ENCODE measurements around the gene PIP5K1B. TPM values are rescaled to one million over a fixed set of nuclear protein-coding genes. Genes with fewer than 3 reads are reported as not detected.

The PIP5K1B gene
- total and polyA plus RNA-seq, 2 of the 13 experiments (the other 11 are each of a cell fraction or from before 2014, with no cell fraction given) = 15.8 to 17.5 TPM

DNA sequence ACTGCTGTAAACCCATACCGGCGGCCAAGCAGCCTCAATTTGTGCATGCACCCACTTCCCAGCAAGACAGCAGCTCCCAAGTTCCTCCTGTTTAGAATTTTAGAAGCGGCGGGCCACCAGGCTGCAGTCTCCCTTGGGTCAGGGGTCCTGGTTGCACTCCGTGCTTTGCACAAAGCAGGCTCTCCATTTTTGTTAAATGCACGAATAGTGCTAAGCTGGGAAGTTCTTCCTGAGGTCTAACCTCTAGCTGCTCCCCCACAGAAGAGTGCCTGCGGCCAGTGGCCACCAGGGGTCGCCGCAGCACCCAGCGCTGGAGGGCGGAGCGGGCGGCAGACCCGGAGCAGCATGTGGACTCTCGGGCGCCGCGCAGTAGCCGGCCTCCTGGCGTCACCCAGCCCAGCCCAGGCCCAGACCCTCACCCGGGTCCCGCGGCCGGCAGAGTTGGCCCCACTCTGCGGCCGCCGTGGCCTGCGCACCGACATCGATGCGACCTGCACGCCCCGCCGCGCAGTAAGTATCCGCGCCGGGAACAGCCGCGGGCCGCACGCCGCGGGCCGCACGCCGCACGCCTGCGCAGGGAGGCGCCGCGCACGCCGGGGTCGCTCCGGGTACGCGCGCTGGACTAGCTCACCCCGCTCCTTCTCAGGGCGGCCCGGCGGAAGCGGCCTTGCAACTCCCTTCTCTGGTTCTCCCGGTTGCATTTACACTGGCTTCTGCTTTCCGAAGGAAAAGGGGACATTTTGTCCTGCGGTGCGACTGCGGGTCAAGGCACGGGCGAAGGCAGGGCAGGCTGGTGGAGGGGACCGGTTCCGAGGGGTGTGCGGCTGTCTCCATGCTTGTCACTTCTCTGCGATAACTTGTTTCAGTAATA lies 330.6 kb downstream of the PIP5K1B start, which contains the start of gene FXN (continued):
- TF ChIP-seq, protein P1, sequence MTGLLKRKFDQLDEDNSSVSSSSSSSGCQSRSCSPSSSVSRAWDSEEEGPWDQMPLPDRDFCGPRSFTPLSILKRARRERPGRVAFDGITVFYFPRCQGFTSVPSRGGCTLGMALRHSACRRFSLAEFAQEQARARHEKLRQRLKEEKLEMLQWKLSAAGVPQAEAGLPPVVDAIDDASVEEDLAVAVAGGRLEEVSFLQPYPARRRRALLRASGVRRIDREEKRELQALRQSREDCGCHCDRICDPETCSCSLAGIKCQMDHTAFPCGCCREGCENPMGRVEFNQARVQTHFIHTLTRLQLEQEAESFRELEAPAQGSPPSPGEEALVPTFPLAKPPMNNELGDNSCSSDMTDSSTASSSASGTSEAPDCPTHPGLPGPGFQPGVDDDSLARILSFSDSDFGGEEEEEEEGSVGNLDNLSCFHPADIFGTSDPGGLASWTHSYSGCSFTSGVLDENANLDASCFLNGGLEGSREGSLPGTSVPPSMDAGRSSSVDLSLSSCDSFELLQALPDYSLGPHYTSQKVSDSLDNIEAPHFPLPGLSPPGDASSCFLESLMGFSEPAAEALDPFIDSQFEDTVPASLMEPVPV (CRISPR knock-in tag; IDR thresholded peaks at IDR 0.05) = no peak
- TF ChIP-seq PITX1 (CRISPR knock-in tag; IDR thresholded peaks at IDR 0.05) (no peak), ZSCAN21 (CRISPR knock-in tag; IDR thresholded peaks at IDR 0.05; ENCODE audit: borderline replicate concordance) (peak; percentile 83), SALL2 (CRISPR knock-in tag; IDR thresholded peaks at IDR 0.05) (peak; percentile 94), ZNF510 (CRISPR knock-in tag; IDR thresholded peaks at IDR 0.05; ENCODE audit: low read depth) (no peak), ZNF451 (CRISPR knock-in tag; IDR thresholded peaks at IDR 0.05) (peak; percentile 33; the same call in 1 of the 2 replicates), MTF2 (CRISPR knock-in tag; IDR thresholded peaks at IDR 0.05; ENCODE audit: borderline replicate concordance) (no peak), ATF3 (CRISPR knock-in tag; IDR thresholded peaks at IDR 0.05) (peak; percentile 14; the same call in 1 of the 2 replicates), HOXA9 (CRISPR knock-in tag; IDR thresholded peaks at IDR 0.05; ENCODE audit: borderline replicate concordance) (no peak), ZSCAN20 (CRISPR knock-in tag; IDR thresholded peaks at IDR 0.05; ENCODE audit: borderline replicate concordance) (0 out of 2 replicates have a peak, but pooled peaks have one; percentile 52), TFDP2 (CRISPR knock-in tag; IDR thresholded peaks at IDR 0.05) (peak; percentile 48; the same call in 1 of the 2 replicates), ZNF616 (CRISPR knock-in tag; IDR thresholded peaks at IDR 0.05; ENCODE audit: low read depth) (no peak), ZNF777 (CRISPR knock-in tag; IDR thresholded peaks at IDR 0.05) (peak; percentile 74; the same call in 1 of the 2 replicates), POLR2AphosphoS2 (IDR thresholded peaks at IDR 0.05; ENCODE audit: low read depth, low read length) (no peak; the same call in 1 of the 2 replicates), TEF (CRISPR knock-in tag; IDR thresholded peaks at IDR 0.05) (no peak), ZNF572 (CRISPR knock-in tag; IDR thresholded peaks at IDR 0.05) (0 out of 2 replicates have a peak, but pooled peaks have one; percentile 26), MED13 (CRISPR knock-in tag; IDR thresholded peaks at IDR 0.05) (0 out of 2 replicates have a peak, but pooled peaks have one; percentile 19), GZF1 (CRISPR knock-in tag; IDR thresholded peaks at IDR 0.05) (no peak), YY1 (IDR thresholded peaks at IDR 0.05; ENCODE audit: insufficient read depth, insufficient replicate concordance, low read depth, low read length) (peak; percentile 69), HES4 (CRISPR knock-in tag; IDR thresholded peaks at IDR 0.05; ENCODE audit: borderline replicate concordance) (peak; percentile 62; the same call in 1 of the 2 replicates), HNRNPUL1 (IDR thresholded peaks at IDR 0.05; ENCODE audit: low read depth, low read length) (no peak), CREM (IDR thresholded peaks at IDR 0.05) (no peak), CREM (CRISPR knock-in tag; IDR thresholded peaks at IDR 0.05) (no peak)
- TF ChIP-seq, protein P2, sequence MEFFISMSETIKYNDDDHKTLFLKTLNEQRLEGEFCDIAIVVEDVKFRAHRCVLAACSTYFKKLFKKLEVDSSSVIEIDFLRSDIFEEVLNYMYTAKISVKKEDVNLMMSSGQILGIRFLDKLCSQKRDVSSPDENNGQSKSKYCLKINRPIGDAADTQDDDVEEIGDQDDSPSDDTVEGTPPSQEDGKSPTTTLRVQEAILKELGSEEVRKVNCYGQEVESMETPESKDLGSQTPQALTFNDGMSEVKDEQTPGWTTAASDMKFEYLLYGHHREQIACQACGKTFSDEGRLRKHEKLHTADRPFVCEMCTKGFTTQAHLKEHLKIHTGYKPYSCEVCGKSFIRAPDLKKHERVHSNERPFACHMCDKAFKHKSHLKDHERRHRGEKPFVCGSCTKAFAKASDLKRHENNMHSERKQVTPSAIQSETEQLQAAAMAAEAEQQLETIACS (CRISPR knock-in tag; IDR thresholded peaks at IDR 0.05) = peak; percentile 83
